ENCODE data around the gene DCAF8L1. TPM values are rescaled to one million over a fixed set of nuclear protein-coding genes. Genes with fewer than 3 reads are reported as not detected.

Gene DCAF8L1
- total RNA-seq, 1 experiment from 2014 or later: not detected

DNA sequence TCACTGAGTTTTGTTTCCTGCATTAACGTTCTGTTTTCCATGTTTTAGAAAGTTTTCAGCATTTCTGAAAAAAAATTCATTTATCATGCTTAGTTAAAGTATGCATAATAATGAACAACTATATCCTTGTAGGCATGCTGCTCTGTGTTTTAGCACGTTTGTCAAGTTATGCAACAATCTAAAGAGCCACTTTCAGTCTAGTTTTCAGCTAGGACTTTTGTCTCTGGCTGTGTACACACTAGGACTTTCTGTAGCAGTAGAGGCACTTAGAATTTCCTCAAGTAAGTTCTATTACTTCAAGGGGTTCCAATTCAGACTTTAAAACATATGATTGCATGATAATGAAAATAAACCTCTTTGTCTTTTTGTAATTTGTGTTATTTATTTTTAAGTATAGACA, 12.4 kb downstream of the DCAF8L1 start:
- Histone ChIP-seq H3K27ac (ENCODE audit: insufficient read length, low read depth, low read length) (no peak overlapping the region), H3K4me2 (ENCODE audit: insufficient read depth, insufficient read length, low read length) (no peak overlapping the region)

More for the DNA sequence above, 12.4 kb downstream of the DCAF8L1 start:
- H2BK12ac ChIP-seq (ENCODE audit: insufficient read length, low read depth, low read length): no peak overlapping the region
- TF ChIP-seq, protein P1, sequence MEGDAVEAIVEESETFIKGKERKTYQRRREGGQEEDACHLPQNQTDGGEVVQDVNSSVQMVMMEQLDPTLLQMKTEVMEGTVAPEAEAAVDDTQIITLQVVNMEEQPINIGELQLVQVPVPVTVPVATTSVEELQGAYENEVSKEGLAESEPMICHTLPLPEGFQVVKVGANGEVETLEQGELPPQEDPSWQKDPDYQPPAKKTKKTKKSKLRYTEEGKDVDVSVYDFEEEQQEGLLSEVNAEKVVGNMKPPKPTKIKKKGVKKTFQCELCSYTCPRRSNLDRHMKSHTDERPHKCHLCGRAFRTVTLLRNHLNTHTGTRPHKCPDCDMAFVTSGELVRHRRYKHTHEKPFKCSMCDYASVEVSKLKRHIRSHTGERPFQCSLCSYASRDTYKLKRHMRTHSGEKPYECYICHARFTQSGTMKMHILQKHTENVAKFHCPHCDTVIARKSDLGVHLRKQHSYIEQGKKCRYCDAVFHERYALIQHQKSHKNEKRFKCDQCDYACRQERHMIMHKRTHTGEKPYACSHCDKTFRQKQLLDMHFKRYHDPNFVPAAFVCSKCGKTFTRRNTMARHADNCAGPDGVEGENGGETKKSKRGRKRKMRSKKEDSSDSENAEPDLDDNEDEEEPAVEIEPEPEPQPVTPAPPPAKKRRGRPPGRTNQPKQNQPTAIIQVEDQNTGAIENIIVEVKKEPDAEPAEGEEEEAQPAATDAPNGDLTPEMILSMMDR (conservative IDR thresholded peaks at IDR 0.05): no peak
- no CpG with 5 or more reads among the region's 2 CpGs for WGBS (ENCODE audit: extremely low coverage, insufficient read length, low lambda C conversion rate)
- H2BK20ac ChIP-seq (ENCODE audit: low read depth, low read length, poor library complexity, severe bottlenecking): no peak overlapping the region
- H2AK5ac ChIP-seq (ENCODE audit: insufficient read length, low read length): no peak overlapping the region
- no peaks in the 10 kb centered on the region for H3K4me1 ChIP-seq (ENCODE audit: insufficient read depth, low read length)
- H3K18ac ChIP-seq (ENCODE audit: insufficient read length, low read depth, low read length): no peak overlapping the region
- H2BK120ac ChIP-seq (ENCODE audit: low read depth, low read length, poor library complexity, severe bottlenecking): no peak overlapping the region
- H3K9me3 ChIP-seq (ENCODE audit: control insufficient read depth, low read depth, low read length): peaks cover 16% of the 10 kb centered on the region
- no peak overlapping the region for H4K8ac ChIP-seq (replicated peaks; ENCODE audit: insufficient read length, low read depth, low read length)
- no peaks in the 10 kb centered on the region for H3K23me2 ChIP-seq (ENCODE audit: insufficient read length, low read depth, low read length, poor library complexity, severe bottlenecking)
- Mint-ChIP-seq H3K27ac (no peak overlapping the region), H3K4me1 (no peaks in the 10 kb centered on the region), H3K9me3 (peaks cover 56 to 64% of the 10 kb centered on the region in 2 experiments), H3K36me3 (ENCODE audit: insufficient read depth in 1 of 3, low read depth in 3 of 3) (peaks cover 9 to 12% (median 10%) of the 10 kb centered on the region in 3 experiments), H3K27me3 (ENCODE audit: low read depth) (no peaks in the 10 kb centered on the region; the same call in 1 of the 2 replicates), H3K4me3 (no peak overlapping the region)
- H3K14ac ChIP-seq (ENCODE audit: insufficient read depth, low read length): no peak overlapping the region
- H3T11ph ChIP-seq (ENCODE audit: low read length): no peak overlapping the region
- no peak overlapping the region for H3K56ac ChIP-seq (ENCODE audit: insufficient read length, low read depth, low read length)
- H2BK5ac ChIP-seq (ENCODE audit: insufficient read length, low read length): no peak overlapping the region
- no peak overlapping the region for H3K23ac ChIP-seq (ENCODE audit: insufficient read length, low read depth, low read length)
- H2BK15ac ChIP-seq (ENCODE audit: low read depth, low read length): no peak overlapping the region
- H3K27me3 ChIP-seq (ENCODE audit: insufficient read depth, low read length): no peaks in the 10 kb centered on the region; the same call in 1 of the 2 replicates
- DNase-seq: no peak
- H4K5ac ChIP-seq (ENCODE audit: insufficient read length, low read depth, low read length): no peak overlapping the region
- no peak overlapping the region for H3K4ac ChIP-seq (ENCODE audit: low read depth, low read length)
- H3K9ac ChIP-seq (ENCODE audit: extremely low read depth, insufficient read length, low read length): no peak overlapping the region
- no peak overlapping the region for H4K91ac ChIP-seq (ENCODE audit: insufficient read length, low read depth, low read length)
- no peaks in the 10 kb centered on the region for H3K79me2 ChIP-seq (ENCODE audit: insufficient read depth, low read length)
- no peak overlapping the region for H2AFZ ChIP-seq (ENCODE audit: low read length)
- no peaks in the 10 kb centered on the region for H4K20me1 ChIP-seq (ENCODE audit: control insufficient read depth, insufficient read depth, insufficient read length)
- H3K79me1 ChIP-seq (ENCODE audit: insufficient read depth, low read depth, low read length, poor library complexity, severe bottlenecking): no peaks in the 10 kb centered on the region
